GM19395 (cell line): ENCODE measurements around the gene UCP1.

Experiments used
- ATAC-seq: cut with Tn5 transposase; IDR thresholded peaks from one replicate; pipeline ENCODE4 v1.9.1; 2021; ENCODE audit warnings: mild to moderate bottlenecking, moderate library complexity; ENCODE audit not compliant: unreplicated experiment

The UCP1 gene

GRCh38 chr4:140568507-140569306, at the start of gene UCP1:
UCP1 (minus strand) TSS chr4:140568961; CDS start chr4:140568729, 232 bp downstream.
- no peak for ATAC-seq

GRCh38 chr4:140617499-140618248, 48.9 kb upstream of the UCP1 start:
- ATAC-seq = no peak

- no peak for ATAC-seq
These were observed 46.7 kb upstream of the UCP1 start for GRCh38 chr4:140615451-140615850.

- ATAC-seq = no peak
These were observed 43.6 kb upstream of the UCP1 start for GRCh38 chr4:140612357-140612756.

- no peak for ATAC-seq
These were observed 43.1 kb upstream of the UCP1 start for GRCh38 chr4:140611854-140612253.

GRCh38 chr4:140609548-140610425, 41.0 kb upstream of the UCP1 start:
- peak; percentile 81 for ATAC-seq

- ATAC-seq = no peak
These were observed 39.1 kb upstream of the UCP1 start for GRCh38 chr4:140607852-140608251.

GRCh38 chr4:140604544-140604943, 35.8 kb upstream of the UCP1 start:
- ATAC-seq = no peak

- no peak for ATAC-seq
These were observed 34.5 kb upstream of the UCP1 start for GRCh38 chr4:140603286-140603685.

- no peak for ATAC-seq
These were observed 34.0 kb upstream of the UCP1 start for GRCh38 chr4:140602714-140603113.

- ATAC-seq = no peak
These were observed 31.6 kb upstream of the UCP1 start for GRCh38 chr4:140600408-140600807.

GRCh38 chr4:140595065-140595464, 26.3 kb upstream of the UCP1 start:
- ATAC-seq = peak; percentile 76

- no peak for ATAC-seq
These were observed 15.7 kb upstream of the UCP1 start for GRCh38 chr4:140584439-140584838.

- ATAC-seq = no peak
These were observed 12.3 kb upstream of the UCP1 start for GRCh38 chr4:140581078-140581477.

- no peak for ATAC-seq
These were observed 10.5 kb upstream of the UCP1 start for GRCh38 chr4:140579278-140579677.

GRCh38 chr4:140575489-140575888, 6.7 kb upstream of the UCP1 start:
- ATAC-seq = no peak

GRCh38 chr4:140571620-140572019, 2.9 kb upstream of the UCP1 start:
- no peak for ATAC-seq

GRCh38 chr4:140569307-140569638, 512 bp upstream of the UCP1 start:
- no peak for ATAC-seq

- ATAC-seq = no peak
These were observed 9.1 kb downstream of the UCP1 start for GRCh38 chr4:140559696-140560095.

- no peak for ATAC-seq
These were observed 10.8 kb downstream of the UCP1 start for GRCh38 chr4:140557831-140558435.
